ENCODE data around the gene NCF4. TPM values are rescaled to one million over a fixed set of nuclear protein-coding genes. Genes with fewer than 3 reads are reported as not detected.

The NCF4 gene
- polyA plus RNA-seq, 6 donors from 2014 or later = 62.7 to 103 (median 95.9) TPM

- Mint-ChIP-seq H3K36me3 (peaks cover 19 to 37% of the 10 kb centered on the region in 2 donors), H3K27me3 (no peaks in the 10 kb centered on the region), H3K27ac (peak overlapping the region in 2 of 6 donors; percentile 69 to 91), H3K4me1 (peaks cover 18 to 24% (median 20%) of the 10 kb centered on the region in 3 donors), H3K9me3 (no peaks in the 10 kb centered on the region), H3K4me3 (no peak overlapping the region)
- no peak for DNase-seq
- no peak for ATAC-seq (ENCODE audit: low read depth in 2 of 2)
These were observed 63.4 kb downstream of the NCF4 start for GRCh38 chr22:36924151-36924698.

GRCh38 chr22:36925388-36926290, 64.8 kb downstream of the NCF4 start:
- Mint-ChIP-seq H3K27me3 (no peaks in the 10 kb centered on the region), H3K9me3 (no peaks in the 10 kb centered on the region), H3K4me3 (no peak overlapping the region), H3K4me1 (peaks cover 11 to 16% (median 13%) of the 10 kb centered on the region in 3 donors), H3K27ac (peak overlapping the region in 2 of 6 donors; percentile 44 to 69), H3K36me3 (peaks cover 13 to 29% of the 10 kb centered on the region in 2 donors)
- ATAC-seq (ENCODE audit: low read depth in 2 of 2) (no peak), DNase-seq (no peak)

- ATAC-seq (ENCODE audit: low read depth in 2 of 2) = no peak
- Mint-ChIP-seq H3K27ac (no peak overlapping the region), H3K4me3 (no peak overlapping the region), H3K4me1 (peaks cover 4 to 10% (median 6%) of the 10 kb centered on the region in 3 donors), H3K9me3 (no peaks in the 10 kb centered on the region), H3K27me3 (no peaks in the 10 kb centered on the region), H3K36me3 (peaks cover 18 to 36% of the 10 kb centered on the region in 2 donors)
- DNase-seq = no peak
These were observed 65.5 kb downstream of the NCF4 start for GRCh38 chr22:36926309-36926708.

GRCh38 chr22:36926721-36927435, 66.1 kb downstream of the NCF4 start:
- H3K27me3 Mint-ChIP-seq = no peaks in the 10 kb centered on the region
- H3K4me3 Mint-ChIP-seq = no peak overlapping the region
- H3K36me3 Mint-ChIP-seq = peaks cover 18 to 37% of the 10 kb centered on the region in 2 donors
- DNase-seq (no peak), ATAC-seq (ENCODE audit: low read depth in 2 of 2) (no peak)
- H3K4me1 Mint-ChIP-seq = peaks cover 0 to 6% (median under 1%) of the 10 kb centered on the region in 3 donors
- H3K9me3 Mint-ChIP-seq = no peaks in the 10 kb centered on the region
- peak overlapping the region in 1 of 6 donors; percentile 73 for H3K27ac Mint-ChIP-seq

Other genes with a start within 250 kb of the NCF4 start
- not detected for gene CACNG2, start 157.3 kb upstream of the NCF4 start, polyA plus RNA-seq (ENCODE audit: low read depth in 6 of 6)
- gene IFT27, start 84.9 kb upstream of the NCF4 start, polyA plus RNA-seq (ENCODE audit: low read depth in 6 of 6) = 10 to 100 TPM in 5 of 6 donors, 1 to 10 TPM in 1; 7.2 to 15.9 (median 11.6) TPM
- 1 to 10 TPM in 2 of 6 donors, under 1 TPM in 1, not detected in 3; 0.73 to 1.5 (median 1.3) TPM for gene PVALB, start 44.0 kb upstream of the NCF4 start, polyA plus RNA-seq (ENCODE audit: low read depth in 6 of 6)
- 1 to 10 TPM in 5 of 6 donors, not detected in 1; 3.5 to 9.1 (median 6.7) TPM for gene CSF2RB, start 52.6 kb downstream of the NCF4 start, polyA plus RNA-seq (ENCODE audit: low read depth in 6 of 6)
- gene TST, start 158.4 kb downstream of the NCF4 start, polyA plus RNA-seq (ENCODE audit: low read depth in 6 of 6) = 1 to 10 TPM in 1 of 6 donors, under 1 TPM in 3, not detected in 2; 0.65 to 3.3 (median 0.89) TPM
- 10 to 100 TPM; 12.0 to 16.5 (median 12.8) TPM for gene MPST, start 158.7 kb downstream of the NCF4 start, polyA plus RNA-seq (ENCODE audit: low read depth in 6 of 6)
- 10 to 100 TPM in 1 of 6 donors, 1 to 10 TPM in 5; 6.7 to 15.6 (median 9.5) TPM for gene KCTD17, start 190.7 kb downstream of the NCF4 start, polyA plus RNA-seq (ENCODE audit: low read depth in 6 of 6)
- gene TMPRSS6, start 248.7 kb downstream of the NCF4 start, polyA plus RNA-seq (ENCODE audit: low read depth in 6 of 6) = under 1 TPM in 1 of 6 donors, not detected in 5; 0.08 TPM

Measured in naive B cell (primary cell).